Measurements from ENCODE around the gene BICD1.
"Not testable (repeated sequence)": the region's sequence is repeated elsewhere in the genome, so short reads cannot be mapped to it uniquely, and the experiment has no call there.

Gene BICD1

GRCh38 chr12:32146074-32146873 is 39.6 kb downstream of the BICD1 start:
- DNase-seq, result no peak

- no peak for DNase-seq
These were observed 41.7 kb downstream of the BICD1 start for GRCh38 chr12:32148372-32148771.

GRCh38 chr12:32149489-32149888 is 42.8 kb downstream of the BICD1 start:
- DNase-seq, result no peak

GRCh38 chr12:32151086-32151485 is 44.4 kb downstream of the BICD1 start:
- no peak for DNase-seq

- no peak for DNase-seq
These were observed 44.9 kb downstream of the BICD1 start for GRCh38 chr12:32151552-32151951.

GRCh38 chr12:32155041-32155440 is 48.4 kb downstream of the BICD1 start:
- no peak for DNase-seq

- no peak for DNase-seq
These were observed 49.4 kb downstream of the BICD1 start for GRCh38 chr12:32155961-32156529.

GRCh38 chr12:32158525-32158924 is 51.9 kb downstream of the BICD1 start:
- no peak for DNase-seq

GRCh38 chr12:32159381-32159780 is 52.7 kb downstream of the BICD1 start:
- no peak for DNase-seq

- no peak for DNase-seq
These were observed 53.3 kb downstream of the BICD1 start for GRCh38 chr12:32159925-32160324.

- no peak for DNase-seq
These were observed 54.4 kb downstream of the BICD1 start for GRCh38 chr12:32161058-32161457.

GRCh38 chr12:32163596-32163995 is 56.9 kb downstream of the BICD1 start:
- no peak for DNase-seq

GRCh38 chr12:32166510-32166909 is 59.9 kb downstream of the BICD1 start:
- DNase-seq, result no peak

GRCh38 chr12:32170437-32170998 is 63.9 kb downstream of the BICD1 start:
- DNase-seq, result no peak

GRCh38 chr12:32171211-32171610 is 64.6 kb downstream of the BICD1 start:
- no peak for DNase-seq

- DNase-seq, result no peak
These were observed 70.0 kb downstream of the BICD1 start for GRCh38 chr12:32176606-32177005.

- no peak for DNase-seq
These were observed 71.8 kb downstream of the BICD1 start for GRCh38 chr12:32178341-32179010.

- no peak for DNase-seq
These were observed 72.4 kb downstream of the BICD1 start for GRCh38 chr12:32179011-32179395.

GRCh38 chr12:32181498-32182175 is 75.0 kb downstream of the BICD1 start:
- DNase-seq, result no peak

GRCh38 chr12:32183650-32184049 is 77.0 kb downstream of the BICD1 start:
- no peak for DNase-seq

GRCh38 chr12:32187127-32187526 is 80.5 kb downstream of the BICD1 start:
- DNase-seq, result not testable (repeated sequence)

- no peak for DNase-seq
These were observed 84.8 kb downstream of the BICD1 start for GRCh38 chr12:32191445-32191844.
